Peyer's patch (tissue), 4 donors: ENCODE data around the gene SERPINB1. TPM values are rescaled to one million over a fixed set of nuclear protein-coding genes. Genes with fewer than 3 reads are reported as not detected.

Source experiments
- DNase-seq, 3 donors: peaks; one replicate each; pipeline ENCODE4 v3.0.0-alpha.2; 2017 to 2019
- H3K27ac ChIP-seq, 4 donors: fragments of 200-600 bp; sonication (generic); one replicate each; pipeline ENCODE4 v1.5.1; 2016 to 2019
- H3K27me3 ChIP-seq, 2 donors: fragments of 200-600 bp; sonication (generic); one replicate each; pipeline ENCODE4 v1.5.1; 2019
- H3K36me3 ChIP-seq, 3 donors: fragments of 200-600 bp; sonication (generic); one replicate each; pipeline ENCODE4 v1.5.1; 2016 to 2019
- H3K4me1 ChIP-seq, 4 donors: fragments of 200-600 bp; sonication (generic); one replicate each; pipeline ENCODE4 v1.5.1; 2016 to 2019
- H3K4me3 ChIP-seq, 4 donors: fragments of 200-600 bp; sonication (generic); 1 replicate in 3 of 4; 2 replicates in 1 of 4; pipeline ENCODE4 v1.5.1; 2016 to 2019; ENCODE audit warnings: mild to moderate bottlenecking in 1 of 4
- H3K9me3 ChIP-seq, 4 donors: fragments of 200-600 bp; sonication (generic); one replicate each; pipeline ENCODE4 v1.5.1; 2016 to 2019; ENCODE audit warnings: mild to moderate bottlenecking in 1 of 4
- POLR2A ChIP-seq, 2 donors: fragments of 450-650 bp; IDR thresholded peaks; one replicate each; pipeline ENCODE4 v1.5.1; 2017; ENCODE audit warnings: antibody characterized with exemption in 2 of 2, mild to moderate bottlenecking in 2 of 2, moderate library complexity in 2 of 2
- total RNA-seq, 4 donors: library from RNA; depleted of rRNA; stranded (reverse); fragments of >200 nt; gene quantifications; one replicate each; pipeline ENCODE4 v1.1.0, GENCODE V29; 2016
- TF ChIP-seq, protein P1 (sequence below), 6 experiments: fragments of 450-650 bp in 4 of 6; fragments of 200-600 bp in 2 of 6; sonication (generic) in 1 of 6; IDR thresholded peaks; one replicate each; pipeline ENCODE4 v1.5.1; 2017 to 2019; ENCODE audit warnings: antibody characterized with exemption in 6 of 6, mild to moderate bottlenecking in 3 of 6, moderate library complexity in 1 of 6

SERPINB1 gene
- total RNA-seq, 4 donors from 2014 or later, result 58.6 to 122 (median 86.4) TPM

GRCh38 chr6:2798586-2799134, 43.0 kb downstream of the SERPINB1 start:
- Histone ChIP-seq H3K36me3 (no peaks in the 10 kb centered on the region), H3K27me3 (no peaks in the 10 kb centered on the region), H3K9me3 (no peaks in the 10 kb centered on the region), H3K4me3 (no peak overlapping the region), H3K27ac (no peak overlapping the region), H3K4me1 (peaks cover 0 to 7% (median 0%) of the 10 kb centered on the region in 4 donors)
- TF ChIP-seq, protein P1, sequence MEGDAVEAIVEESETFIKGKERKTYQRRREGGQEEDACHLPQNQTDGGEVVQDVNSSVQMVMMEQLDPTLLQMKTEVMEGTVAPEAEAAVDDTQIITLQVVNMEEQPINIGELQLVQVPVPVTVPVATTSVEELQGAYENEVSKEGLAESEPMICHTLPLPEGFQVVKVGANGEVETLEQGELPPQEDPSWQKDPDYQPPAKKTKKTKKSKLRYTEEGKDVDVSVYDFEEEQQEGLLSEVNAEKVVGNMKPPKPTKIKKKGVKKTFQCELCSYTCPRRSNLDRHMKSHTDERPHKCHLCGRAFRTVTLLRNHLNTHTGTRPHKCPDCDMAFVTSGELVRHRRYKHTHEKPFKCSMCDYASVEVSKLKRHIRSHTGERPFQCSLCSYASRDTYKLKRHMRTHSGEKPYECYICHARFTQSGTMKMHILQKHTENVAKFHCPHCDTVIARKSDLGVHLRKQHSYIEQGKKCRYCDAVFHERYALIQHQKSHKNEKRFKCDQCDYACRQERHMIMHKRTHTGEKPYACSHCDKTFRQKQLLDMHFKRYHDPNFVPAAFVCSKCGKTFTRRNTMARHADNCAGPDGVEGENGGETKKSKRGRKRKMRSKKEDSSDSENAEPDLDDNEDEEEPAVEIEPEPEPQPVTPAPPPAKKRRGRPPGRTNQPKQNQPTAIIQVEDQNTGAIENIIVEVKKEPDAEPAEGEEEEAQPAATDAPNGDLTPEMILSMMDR (IDR thresholded peaks at IDR 0.05), result no peak
- no peak for TF ChIP-seq POLR2A (IDR thresholded peaks at IDR 0.05)
- DNase-seq, result no peak

GRCh38 chr6:2797564-2798031, 44.1 kb downstream of the SERPINB1 start:
- TF ChIP-seq POLR2A (IDR thresholded peaks at IDR 0.05), result no peak
- TF ChIP-seq, protein P1 (IDR thresholded peaks at IDR 0.05), result no peak
- no peak for DNase-seq
- Histone ChIP-seq H3K9me3 (no peaks in the 10 kb centered on the region), H3K4me3 (no peak overlapping the region), H3K4me1 (peaks cover 0 to 13% (median 0%) of the 10 kb centered on the region in 4 donors), H3K27ac (peak overlapping the region in 1 of 4 donors; percentile 12), H3K27me3 (no peaks in the 10 kb centered on the region), H3K36me3 (no peaks in the 10 kb centered on the region)

GRCh38 chr6:2796861-2797260, 44.8 kb downstream of the SERPINB1 start:
- H3K4me1 ChIP-seq, result peaks cover 0 to 13% (median 0%) of the 10 kb centered on the region in 4 donors
- no peak for DNase-seq
- no peaks in the 10 kb centered on the region for H3K9me3 ChIP-seq
- no peaks in the 10 kb centered on the region for H3K27me3 ChIP-seq
- TF ChIP-seq POLR2A (IDR thresholded peaks at IDR 0.05), result no peak
- TF ChIP-seq, protein P1 (IDR thresholded peaks at IDR 0.05), result no peak
- no peak overlapping the region for H3K4me3 ChIP-seq
- peak overlapping the region in 1 of 4 donors; percentile 12 for H3K27ac ChIP-seq
- H3K36me3 ChIP-seq, result no peaks in the 10 kb centered on the region

DNA sequence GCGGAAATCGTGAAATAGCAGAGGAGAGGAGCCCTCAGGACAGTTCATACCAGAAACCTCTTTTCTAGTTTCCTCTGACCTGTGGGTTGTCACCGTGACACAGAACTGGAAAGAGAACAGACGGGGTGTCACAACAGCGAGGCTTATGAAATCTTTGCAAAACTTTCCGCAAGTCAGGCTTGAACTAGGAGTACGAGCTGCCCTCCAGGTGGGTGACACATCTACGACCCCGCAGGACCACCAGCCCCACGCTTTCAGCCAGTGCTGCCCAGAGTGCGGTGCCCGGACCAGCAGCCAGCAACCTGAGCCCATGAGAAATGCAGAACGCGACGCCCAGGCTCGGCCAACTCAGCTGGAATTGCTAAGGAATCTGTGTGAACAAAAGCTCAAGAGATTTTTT, 45.7 kb downstream of the SERPINB1 start:
- DNase-seq, result no peak
- TF ChIP-seq POLR2A (IDR thresholded peaks at IDR 0.05), result no peak
- TF ChIP-seq, protein P1 (IDR thresholded peaks at IDR 0.05), result no peak
- H3K27ac ChIP-seq, result no peak overlapping the region
- no peaks in the 10 kb centered on the region for H3K9me3 ChIP-seq
- no peak overlapping the region for H3K4me3 ChIP-seq
- no peaks in the 10 kb centered on the region for H3K27me3 ChIP-seq
- H3K4me1 ChIP-seq, result peaks cover 0 to 13% (median 0%) of the 10 kb centered on the region in 4 donors
- no peaks in the 10 kb centered on the region for H3K36me3 ChIP-seq

GRCh38 chr6:2795162-2795561, 46.5 kb downstream of the SERPINB1 start:
- DNase-seq, result no peak
- no peak overlapping the region for H3K27ac ChIP-seq
- no peaks in the 10 kb centered on the region for H3K27me3 ChIP-seq
- TF ChIP-seq POLR2A (IDR thresholded peaks at IDR 0.05), result no peak
- TF ChIP-seq, protein P1 (IDR thresholded peaks at IDR 0.05), result no peak
- H3K36me3 ChIP-seq, result no peaks in the 10 kb centered on the region
- no peak overlapping the region for H3K4me3 ChIP-seq
- no peaks in the 10 kb centered on the region for H3K9me3 ChIP-seq
- peaks cover 0 to 18% (median 0%) of the 10 kb centered on the region in 4 donors for H3K4me1 ChIP-seq
